NCI-H446 (cell line): ENCODE results near the gene COL15A1.
"Not testable (repeated sequence)": the region's sequence is repeated elsewhere in the genome, so short reads cannot be mapped to it uniquely, and the experiment has no call there.

Experiments used
- DNase-seq, 2 experiments: peaks; one replicate each; lab custom pipeline; 2025; lab: John Stamatoyannopoulos, UW

The COL15A1 gene

GRCh38 chr9:99079542-99079941 is 135.8 kb downstream of the COL15A1 start:
- no peak for DNase-seq

- no peak for DNase-seq
Measured at GRCh38 chr9:99083051-99083450, 139.3 kb downstream of the COL15A1 start.

GRCh38 chr9:99085949-99086948 is 142.5 kb downstream of the COL15A1 start:
- peak in 1 of 2 experiments; percentile 19 for DNase-seq

- no peak for DNase-seq
Measured at GRCh38 chr9:99087462-99087861, 143.8 kb downstream of the COL15A1 start.

GRCh38 chr9:99090336-99091130 is 146.8 kb downstream of the COL15A1 start:
- DNase-seq = no peak

GRCh38 chr9:99092643-99093491 is 149.2 kb downstream of the COL15A1 start:
- DNase-seq = peak in 1 of 2 experiments; percentile 1

GRCh38 chr9:99093492-99093791 is 149.7 kb downstream of the COL15A1 start:
- no peak for DNase-seq

- DNase-seq = no peak
Measured at GRCh38 chr9:99095565-99095964, 151.9 kb downstream of the COL15A1 start.

- DNase-seq = no peak
Measured at GRCh38 chr9:99096409-99096808, 152.7 kb downstream of the COL15A1 start.

GRCh38 chr9:99099806-99100585 is 156.3 kb downstream of the COL15A1 start:
- DNase-seq = not testable (repeated sequence)

GRCh38 chr9:99101271-99101670 is 157.6 kb downstream of the COL15A1 start:
- DNase-seq = no peak

GRCh38 chr9:99101812-99102211 is 158.1 kb downstream of the COL15A1 start:
- DNase-seq = no peak

GRCh38 chr9:99103054-99103895 is 159.6 kb downstream of the COL15A1 start:
- no peak for DNase-seq

GRCh38 chr9:99103901-99104458 is 160.3 kb downstream of the COL15A1 start:
- DNase-seq = no peak

- DNase-seq = peak; percentile 67 to 93
Measured at GRCh38 chr9:99104459-99105151, 160.9 kb downstream of the COL15A1 start, which contains the start of gene TGFBR1. Gene TGFBR1 (plus strand): TSS chr9:99105113. CDS start chr9:99105206, 93 bp downstream.

GRCh38 chr9:99105152-99106043 is 161.7 kb downstream of the COL15A1 start:
- DNase-seq = peak in 1 of 2 experiments; percentile 10

- DNase-seq = no peak
Measured at GRCh38 chr9:99106044-99106375, 162.3 kb downstream of the COL15A1 start.

- DNase-seq = no peak
Measured at GRCh38 chr9:99107421-99107820, 163.7 kb downstream of the COL15A1 start.
